ENCODE data around the gene CLCN1. TPM values are rescaled to one million over a fixed set of nuclear protein-coding genes. Genes with fewer than 3 reads are reported as not detected.
A peak's percentile ranks its signal among the peaks of the same experiment; 100 is the strongest.

Gene CLCN1
- total RNA-seq, 1 donor from 2014 or later = not detected

GRCh38 chr7:143337216-143337615 lies 21.3 kb downstream of the CLCN1 start:
- no peak for DNase-seq

- DNase-seq = no peak
Observed at GRCh38 chr7:143341842-143342241, 25.9 kb downstream of the CLCN1 start.

- no peak for DNase-seq
Observed at GRCh38 chr7:143343596-143343995, 27.7 kb downstream of the CLCN1 start.

GRCh38 chr7:143345428-143345900 lies 29.6 kb downstream of the CLCN1 start:
- DNase-seq = peak; percentile 67

- no peak for DNase-seq
Observed at GRCh38 chr7:143346018-143346417, 30.1 kb downstream of the CLCN1 start.

- DNase-seq = no peak
Observed at GRCh38 chr7:143347950-143348349, 32.0 kb downstream of the CLCN1 start.

- no peak for DNase-seq
Observed at GRCh38 chr7:143351060-143351459, 35.1 kb downstream of the CLCN1 start.

DNA sequence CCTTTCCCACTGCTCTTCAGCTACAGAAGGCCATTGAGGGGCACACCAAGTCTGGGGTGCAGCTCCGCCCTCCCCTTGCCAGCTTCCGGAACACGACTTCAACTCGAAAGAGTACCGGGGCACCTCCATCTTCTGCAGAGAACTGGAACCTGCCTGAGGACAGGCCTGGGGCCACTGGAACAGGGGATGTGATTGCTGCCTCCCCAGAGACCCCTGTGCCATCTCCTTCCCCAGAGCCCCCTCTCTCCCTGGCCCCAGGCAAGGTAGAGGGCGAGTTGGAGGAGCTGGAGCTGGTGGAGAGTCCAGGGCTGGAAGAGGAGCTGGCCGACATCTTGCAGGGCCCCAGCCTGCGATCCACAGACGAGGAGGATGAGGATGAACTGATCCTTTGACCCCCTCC lies 35.7 kb downstream of the CLCN1 start:
- no peak for DNase-seq

DNA sequence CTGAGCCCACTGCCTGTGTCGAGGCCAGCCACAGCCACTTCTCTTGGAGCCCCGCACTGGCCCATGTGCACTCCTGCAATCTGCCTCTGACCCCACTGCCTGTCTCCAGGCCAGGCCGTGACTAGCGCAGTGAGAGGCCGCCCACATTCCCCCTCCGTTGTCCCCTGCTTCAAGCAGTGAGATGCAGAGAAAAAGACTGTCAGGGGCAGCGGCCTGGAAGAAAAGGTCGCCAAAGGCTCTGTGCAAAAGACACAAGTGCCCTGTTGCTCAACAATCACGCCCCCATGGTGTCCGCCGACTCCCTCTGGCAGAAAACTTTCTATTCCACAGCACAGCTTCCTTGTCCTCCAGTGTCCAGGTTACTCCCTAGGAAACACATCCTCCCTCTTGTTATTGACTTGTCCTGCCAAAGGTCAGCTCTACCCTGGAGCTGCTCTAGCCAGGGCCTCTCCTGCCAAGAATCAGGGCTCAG lies 36.7 kb downstream of the CLCN1 start:
- DNase-seq = no peak

- no peak for DNase-seq
Observed at GRCh38 chr7:143354376-143354775, 38.5 kb downstream of the CLCN1 start.

GRCh38 chr7:143354965-143355364 lies 39.1 kb downstream of the CLCN1 start:
- no peak for DNase-seq

DNA sequence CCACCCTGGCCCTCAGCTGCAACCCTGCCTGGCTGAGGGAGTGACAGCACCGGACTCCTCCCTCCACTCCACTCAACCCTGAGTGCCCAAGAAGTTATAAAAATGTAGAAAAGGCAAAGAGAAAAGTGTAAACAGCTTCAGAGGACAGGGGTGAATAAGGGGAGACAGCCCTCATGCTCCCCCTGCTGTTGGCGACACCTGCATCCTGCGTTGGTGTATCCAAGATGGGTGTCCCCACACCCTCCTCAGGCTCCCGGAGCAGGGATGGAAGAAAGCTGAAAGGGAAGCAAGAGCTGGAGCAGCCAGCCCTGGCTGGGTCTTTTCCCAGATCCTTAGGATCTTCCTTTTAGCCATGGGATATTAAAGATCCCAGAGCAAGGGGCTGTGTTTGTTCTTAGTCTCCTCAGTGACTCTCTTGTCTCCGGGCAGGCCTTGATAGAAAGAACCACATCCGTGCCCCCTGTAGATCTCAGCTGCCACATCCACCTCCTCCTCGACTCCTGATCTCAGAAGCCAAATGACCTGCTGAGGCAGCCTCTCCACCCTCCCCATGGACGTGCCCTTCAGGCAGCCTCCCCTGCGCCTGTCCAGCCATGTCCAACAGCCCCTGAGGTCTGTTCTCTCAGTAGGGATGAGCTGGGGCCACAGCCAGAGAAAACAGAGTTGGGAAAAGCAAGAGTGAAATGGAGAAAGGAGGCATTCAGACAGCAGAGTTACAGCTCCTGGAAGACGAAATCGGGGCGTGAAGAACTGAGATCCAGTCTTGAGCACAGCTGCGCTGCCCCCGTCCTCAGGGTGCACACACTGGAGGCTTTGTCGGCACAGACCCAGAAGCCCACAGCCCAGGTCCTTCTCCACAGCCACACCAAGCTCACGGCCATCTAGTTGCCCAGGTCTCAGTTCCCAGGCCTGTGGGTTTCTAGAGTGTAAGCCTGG lies 39.8 kb downstream of the CLCN1 start:
- no peak for DNase-seq

DNA sequence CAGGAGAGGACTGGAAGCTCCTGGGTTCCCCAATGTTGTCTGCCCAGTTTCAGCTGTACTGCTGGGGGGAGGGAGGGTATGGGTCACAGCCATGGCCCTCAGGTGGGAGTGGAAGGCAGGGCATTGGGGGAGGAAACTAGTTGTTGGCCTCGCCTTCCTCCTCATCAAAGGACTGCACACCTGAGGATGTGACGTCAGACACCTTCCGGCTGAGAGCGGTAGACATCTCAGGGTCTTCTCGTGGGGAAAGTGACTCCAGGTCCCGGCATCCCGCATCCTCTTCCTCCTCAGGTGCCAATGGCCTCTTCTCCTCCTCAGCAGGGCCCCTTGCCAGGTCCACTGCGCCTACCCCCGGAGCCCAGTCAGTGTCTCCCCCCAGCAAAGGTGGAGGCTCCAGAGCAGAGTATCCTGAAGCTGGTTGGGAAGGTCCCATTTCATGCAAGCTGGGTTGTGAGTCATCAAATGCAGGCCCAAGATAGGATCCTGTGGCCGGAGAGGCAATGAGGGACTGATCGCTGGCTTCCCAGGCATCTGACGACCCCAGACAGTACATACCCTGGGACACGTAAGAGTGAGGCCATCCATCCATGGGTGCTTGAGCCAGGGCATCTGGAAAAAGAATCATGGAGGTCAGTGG lies 40.6 kb downstream of the CLCN1 start:
- no peak for DNase-seq

DNA sequence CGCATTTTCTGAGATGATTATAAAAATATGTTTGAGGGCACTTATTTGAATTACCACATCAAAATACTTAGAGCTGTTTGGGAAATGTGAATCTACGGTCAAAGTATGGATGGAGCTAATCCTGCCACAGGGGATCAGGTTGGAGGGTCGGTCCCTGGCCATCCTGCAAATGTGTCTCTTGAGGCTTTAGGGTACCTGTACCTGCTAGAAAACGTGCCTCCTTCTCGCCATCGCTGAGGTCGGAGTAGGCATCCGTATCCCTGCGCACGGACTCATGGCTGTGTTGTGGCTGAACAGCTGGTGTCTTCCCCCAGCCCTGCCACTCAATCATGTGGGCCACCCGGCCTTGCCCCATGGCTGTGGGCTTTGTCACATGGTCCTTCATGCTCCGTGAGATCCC lies 42.7 kb downstream of the CLCN1 start:
- DNase-seq = no peak

GRCh38 chr7:143359771-143360353 lies 44.0 kb downstream of the CLCN1 start:
- DNase-seq = no peak

DNA sequence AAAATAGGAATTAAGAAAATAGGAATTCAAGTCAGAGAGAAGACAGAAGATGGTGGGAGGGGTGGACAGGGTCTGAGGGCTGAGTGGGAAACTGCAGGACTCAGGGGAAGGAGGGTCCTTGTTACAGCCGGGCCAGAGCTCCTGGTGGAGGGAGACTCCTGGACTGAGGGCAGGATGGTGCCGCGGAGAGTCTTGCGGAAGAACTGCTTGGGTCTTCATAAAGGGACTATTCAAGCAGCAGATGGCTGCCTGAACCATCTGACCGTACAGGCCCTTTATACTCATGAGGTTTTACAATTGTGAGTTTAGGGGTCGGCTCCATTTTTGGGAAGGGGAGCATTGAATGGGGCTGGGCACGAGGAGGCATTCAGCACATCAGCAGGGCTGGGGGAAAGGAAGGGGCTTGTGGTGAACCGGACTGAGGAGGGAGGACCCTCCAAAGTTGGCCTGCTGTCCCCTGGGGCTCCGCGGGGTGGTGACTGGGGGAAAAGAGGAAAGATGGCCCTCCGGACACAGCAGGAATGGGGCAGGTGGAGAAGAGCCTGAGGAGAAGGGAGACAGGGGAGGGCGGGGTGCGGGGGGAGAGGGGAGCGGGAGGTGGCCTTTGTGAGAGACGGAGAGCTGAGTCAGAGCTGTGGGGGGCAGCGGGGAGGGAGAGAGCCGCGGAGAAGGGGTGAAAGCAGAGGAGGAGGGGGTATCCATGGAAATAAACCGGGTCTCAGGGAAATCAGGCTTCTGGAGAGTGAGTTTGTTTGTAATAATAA lies 45.1 kb downstream of the CLCN1 start:
- DNase-seq = no peak

DNA sequence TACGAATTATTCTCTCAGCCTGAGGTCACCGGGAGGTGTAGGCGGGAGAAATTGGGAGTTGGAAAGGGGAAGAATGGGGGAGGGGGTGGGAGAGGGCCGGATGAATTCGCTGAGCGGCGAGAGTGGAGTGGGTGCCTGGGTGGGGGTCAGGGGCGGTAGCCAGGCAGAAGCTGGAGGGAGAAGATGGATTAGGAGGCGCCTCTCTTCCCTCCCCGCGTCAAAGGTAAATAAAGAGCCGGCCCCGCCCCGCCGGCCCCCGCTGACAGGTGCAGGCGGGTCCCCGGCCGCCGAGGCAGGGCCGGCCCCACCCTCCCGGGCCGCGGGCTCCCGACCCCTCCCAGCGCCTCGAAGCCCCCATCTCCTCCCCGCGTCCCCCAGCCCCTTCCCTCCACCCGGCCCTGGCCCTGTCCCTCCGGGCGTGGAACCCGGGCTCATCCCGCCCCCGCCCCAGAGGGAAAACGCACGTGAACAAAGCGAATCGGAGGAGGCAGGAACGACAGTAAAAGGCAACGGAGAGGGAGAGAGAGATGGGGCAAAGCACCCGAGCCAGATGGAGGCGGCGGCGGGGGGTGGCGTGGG lies 45.7 kb downstream of the CLCN1 start:
- no peak for DNase-seq

- no peak for DNase-seq
Observed at GRCh38 chr7:143362131-143363015, 46.5 kb downstream of the CLCN1 start, which contains the start of gene FAM131B. TSS of gene FAM131B (minus strand) at chr7:143362713. CDS start at chr7:143362603, 110 bp downstream.

DNA sequence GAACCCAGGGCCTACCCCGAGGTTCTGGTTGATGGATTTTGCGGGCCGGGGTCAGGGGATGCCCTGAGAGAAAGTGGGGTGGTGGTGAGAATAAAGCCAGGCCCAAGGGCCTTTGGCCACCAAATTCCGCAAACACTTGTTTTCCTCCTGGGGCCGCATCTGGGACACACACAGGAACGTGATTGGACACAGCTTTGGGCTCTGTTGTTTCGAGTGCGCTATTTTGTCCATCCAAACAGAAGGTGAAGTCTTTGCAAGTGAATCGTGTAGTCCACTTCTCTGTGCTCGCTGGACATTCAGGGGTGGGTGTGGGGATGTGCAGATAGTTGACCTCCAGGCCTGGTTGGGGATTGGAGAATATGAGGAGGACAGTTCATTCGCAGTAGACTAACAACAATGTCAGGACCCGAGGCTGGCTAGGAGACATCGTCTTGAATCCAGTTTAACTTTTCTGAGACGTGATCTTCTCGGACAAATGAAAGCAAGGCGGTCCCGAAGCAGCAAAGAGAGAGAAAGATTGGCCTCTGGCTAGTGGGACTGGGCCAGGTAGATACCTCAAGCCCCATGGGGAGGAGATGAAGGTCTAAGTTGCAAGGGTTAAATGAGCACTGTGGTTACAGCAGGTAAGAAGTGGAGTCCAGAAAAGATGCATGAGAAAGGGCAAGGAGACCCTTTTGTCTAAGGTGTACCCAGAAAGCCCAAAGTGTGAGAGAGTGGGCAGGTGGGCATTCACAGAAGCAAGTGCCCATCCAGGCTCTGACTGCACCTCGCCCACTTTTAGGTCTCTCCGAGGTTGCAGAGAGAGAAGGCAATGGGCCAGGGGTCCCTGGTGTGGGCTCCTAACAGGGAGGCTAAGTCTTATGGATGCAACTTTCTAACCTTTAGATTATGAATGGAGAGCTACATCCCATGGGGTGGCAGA lies 47.4 kb downstream of the CLCN1 start:
- no peak for DNase-seq

DNA sequence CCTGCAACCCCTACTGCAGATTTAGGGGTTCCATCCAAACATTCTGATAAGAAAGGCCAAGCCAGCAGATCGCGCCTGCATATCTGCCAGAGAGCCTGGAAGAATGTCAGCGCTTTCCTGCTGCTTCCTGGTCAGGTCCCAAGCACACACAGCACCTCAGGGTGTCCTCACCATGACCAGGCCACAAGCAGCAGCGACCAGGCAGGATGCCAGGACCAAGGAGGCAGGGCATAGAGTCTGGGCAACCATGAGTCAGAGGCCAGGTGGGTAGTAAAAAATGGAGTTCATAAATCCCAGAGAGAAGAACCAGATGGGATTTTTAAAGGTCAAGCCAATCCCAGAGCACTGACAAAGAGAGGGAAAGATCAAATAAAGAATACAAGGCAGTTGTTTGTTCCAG lies 52.1 kb downstream of the CLCN1 start:
- DNase-seq = peak; percentile 27
